ENCODE measurements around the gene RAB22A. TPM values are rescaled to one million over a fixed set of nuclear protein-coding genes. Genes with fewer than 3 reads are reported as not detected.
A peak's percentile ranks its signal among the peaks of the same experiment; 100 is the strongest.

Gene RAB22A
- total and polyA plus RNA-seq, 9 of the 15 experiments (the other 6 are each of a cell fraction or from before 2014, with no cell fraction given) = 1.1 to 8.0 (median 6.7) TPM

GRCh38 chr20:58267389-58268215 lies 41.9 kb upstream of the RAB22A start:
- CTCF ChIA-PET (ENCODE audit: low intra/inter-chr PET ratio) = no interaction called here
- 46% methylated on average over 9 of the region's 9 CpGs for WGBS (ENCODE audit: insufficient coverage, low coverage, missing lambda C conversion rate)
- Histone ChIP-seq H3K9me3 (replicated peaks; ENCODE audit: control insufficient read depth, insufficient read depth, low read depth, low read length) (no peaks in the 10 kb centered on the region), H3K4me1 (replicated peaks in 1 of 2; ENCODE audit: control insufficient read depth in 2 of 2, insufficient read depth in 2 of 2, low read length in 2 of 2) (peaks cover 10 to 24% of the 10 kb centered on the region in 2 experiments; a peak in 4 of 5 replicates), H3K79me2 (ENCODE audit: control insufficient read depth, insufficient read depth, low read length) (no peaks in the 10 kb centered on the region), H3K27me3 (ENCODE audit: control insufficient read depth in 2 of 2, insufficient read depth in 2 of 2, low read length in 2 of 2) (no peaks in the 10 kb centered on the region), H3K27ac (ENCODE audit: extremely low read depth, low read depth, low read length) (no peak overlapping the region), H2AFZ (ENCODE audit: low read depth, low read length) (no peak overlapping the region), H3K9ac (ENCODE audit: insufficient read depth in 1 of 2, low read depth in 2 of 2, low read length in 2 of 2) (0 out of 4 replicates have a peak overlapping the region, but pooled peaks of 1 of the 2 experiments have one; percentile 8), H4K20me1 (replicated peaks; ENCODE audit: control insufficient read depth, insufficient read depth, low read length) (no peaks in the 10 kb centered on the region), H3K36me3 (ENCODE audit: control insufficient read depth, insufficient read depth, low read length) (no peaks in the 10 kb centered on the region; the same call in 1 of the 3 replicates), H3K4me3 (no peak overlapping the region), H3K9me1 (ENCODE audit: control insufficient read depth, insufficient read depth, low read length) (peaks cover 5% of the 10 kb centered on the region), H3K4me2 (ENCODE audit: insufficient read depth, low read length) (no peak overlapping the region)
- peak in 2 of 4 experiments; percentile 47 to 52 for DNase-seq (ENCODE audit: extremely low read depth in 1 of 4, low spot score in 3 of 4)
- intact Hi-C loops (cut with micrococcal nuclease) = no loop called here
- FAIRE-seq = peak; percentile 82
- no TSS peak for BruUV-seq (replicated peaks)
- in situ Hi-C loops (cut with MboI) = no loop called here
- POLR2A ChIA-PET = interaction anchor here (0.5 to 1.0 kb wide), 5 partner anchors 9 to 987 kb away, joined by 3 read pairs; no protein-coding TSS in a partner anchor
- ATAC-seq = peak; percentile 72
- no peak for TF ChIP-seq NFXL1 (CRISPR knock-in tag; IDR thresholded peaks at IDR 0.05)
- TF ChIP-seq SIN3A (IDR thresholded peaks at IDR 0.05; ENCODE audit: borderline replicate concordance in 2 of 2, control insufficient read depth in 1 of 2, low read depth in 2 of 2, low read length in 2 of 2) = no peak
- TF ChIP-seq ZNF407 (IDR thresholded peaks at IDR 0.05; ENCODE audit: low read depth) = no peak
- 0 out of 2 replicates have a peak, but pooled peaks have one; percentile 8 for TF ChIP-seq CBFA2T2 (conservative IDR thresholded peaks at IDR 0.05)
- no peak for TF ChIP-seq PML (IDR thresholded peaks at IDR 0.05; ENCODE audit: low read length)
- TF ChIP-seq ZFP91 (CRISPR knock-in tag; IDR thresholded peaks at IDR 0.05) = no peak
- TF ChIP-seq SMAD4 (CRISPR knock-in tag; conservative IDR thresholded peaks at IDR 0.05) = 0 out of 2 replicates have a peak, but pooled peaks have one; percentile 14
- TF ChIP-seq TFAP4 (CRISPR knock-in tag; IDR thresholded peaks at IDR 0.05; ENCODE audit: borderline replicate concordance) = peak; percentile 41; the same call in 1 of the 2 replicates
- peak; percentile 38 for TF ChIP-seq CBFA2T3 (IDR thresholded peaks at IDR 0.05)
